ENCODE data around the gene LRCH1.

LRCH1 gene

DNA sequence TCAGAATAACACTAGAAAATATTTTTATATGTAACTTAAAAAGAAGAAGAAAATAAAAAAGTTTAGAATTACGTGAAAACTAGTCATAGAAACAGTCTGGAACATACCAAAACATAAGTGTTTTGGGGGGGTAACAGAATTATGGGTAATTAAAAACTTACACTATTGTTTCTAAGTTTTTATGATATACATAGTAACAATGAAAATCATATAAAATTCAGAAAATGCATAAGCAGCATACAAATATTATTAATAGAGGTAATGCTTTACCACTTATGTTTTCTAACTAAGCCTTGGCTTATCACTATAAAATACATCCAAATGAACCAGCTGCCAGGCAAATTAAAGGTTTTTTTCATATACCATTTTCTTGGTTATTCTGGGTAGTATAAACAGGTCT lies 229.1 kb downstream of the LRCH1 start:
- in situ Hi-C loops (cut with MboI; ENCODE audit: low sequenced_read_pairs): no loop called here

DNA sequence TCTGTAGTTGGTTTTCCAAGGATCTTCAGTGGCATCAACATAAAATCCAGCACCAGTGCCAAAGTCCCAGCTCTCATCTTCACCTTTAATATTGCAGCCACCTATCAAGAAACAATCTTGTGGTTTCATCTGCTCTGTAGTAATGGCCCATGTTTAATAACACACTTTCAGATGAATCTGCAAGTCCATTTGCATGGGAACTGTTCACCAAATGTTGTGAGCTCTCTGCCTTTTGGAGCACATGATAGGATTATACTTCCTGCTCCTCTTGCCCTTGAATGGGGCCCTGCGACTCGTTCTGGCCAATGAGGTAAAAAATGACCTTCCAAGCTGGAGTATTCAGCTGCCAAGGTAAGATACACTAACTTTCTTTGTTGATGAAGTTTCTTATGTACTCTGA lies 229.7 kb downstream of the LRCH1 start:
- in situ Hi-C loops (cut with MboI; ENCODE audit: low sequenced_read_pairs): no loop called here

DNA sequence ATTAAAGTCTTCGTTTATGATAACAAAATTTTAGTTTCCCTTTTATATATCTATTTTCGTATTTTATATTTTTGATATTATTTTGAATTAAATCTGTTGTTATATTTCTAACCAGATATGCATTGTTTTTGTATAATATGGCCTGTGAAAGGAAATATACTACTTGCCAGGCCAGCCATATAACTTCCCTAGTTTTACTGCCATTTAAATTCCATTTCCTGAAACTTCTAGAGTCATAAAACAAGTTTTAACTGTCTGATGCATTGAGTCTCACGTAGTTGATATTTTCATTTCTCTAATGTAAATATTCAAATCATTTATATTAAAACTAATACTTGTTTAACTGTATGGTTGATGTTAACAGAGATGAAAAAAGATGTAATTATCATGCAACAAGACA lies 230.5 kb downstream of the LRCH1 start:
- in situ Hi-C loops (cut with MboI; ENCODE audit: low sequenced_read_pairs): no loop called here

DNA sequence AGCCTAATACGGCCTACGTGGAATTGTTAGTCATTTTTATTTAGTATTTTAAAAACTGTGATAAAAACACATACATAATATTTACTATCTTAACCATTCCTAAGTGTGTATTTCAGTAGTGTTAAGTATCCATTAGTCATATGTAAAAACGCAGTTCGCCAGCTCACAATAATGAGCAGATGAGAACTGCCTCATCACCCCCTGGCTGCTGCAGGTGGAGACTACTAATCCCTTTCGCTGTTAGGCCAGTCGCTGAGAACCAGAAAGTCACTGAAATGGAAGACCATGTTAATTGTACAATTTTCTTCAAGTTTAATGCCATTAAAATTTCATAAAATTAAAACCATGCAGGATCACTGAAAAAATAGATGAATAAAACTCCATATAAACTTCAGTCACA lies 242.4 kb downstream of the LRCH1 start:
- in situ Hi-C loops (cut with MboI; ENCODE audit: low sequenced_read_pairs): no loop called here

DNA sequence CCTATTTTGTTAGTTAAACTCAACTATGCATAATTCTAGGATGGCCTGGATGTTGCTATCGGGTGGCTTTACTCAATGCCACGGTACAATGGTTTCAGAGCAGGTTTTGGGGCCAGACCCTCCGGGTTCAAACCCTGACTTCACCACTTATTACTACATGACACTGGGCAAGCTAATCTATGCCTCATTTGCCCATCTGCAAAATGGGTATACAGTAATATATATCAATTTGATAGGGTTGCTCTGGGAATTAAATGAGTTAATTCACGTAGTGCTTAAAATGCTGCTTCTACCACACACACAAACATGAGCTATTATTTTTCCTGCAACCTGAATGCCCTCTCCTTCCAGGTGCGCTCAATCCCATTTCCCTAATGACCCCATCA lies 243.2 kb downstream of the LRCH1 start:
- in situ Hi-C loops (cut with MboI; ENCODE audit: low sequenced_read_pairs): no loop called here

DNA sequence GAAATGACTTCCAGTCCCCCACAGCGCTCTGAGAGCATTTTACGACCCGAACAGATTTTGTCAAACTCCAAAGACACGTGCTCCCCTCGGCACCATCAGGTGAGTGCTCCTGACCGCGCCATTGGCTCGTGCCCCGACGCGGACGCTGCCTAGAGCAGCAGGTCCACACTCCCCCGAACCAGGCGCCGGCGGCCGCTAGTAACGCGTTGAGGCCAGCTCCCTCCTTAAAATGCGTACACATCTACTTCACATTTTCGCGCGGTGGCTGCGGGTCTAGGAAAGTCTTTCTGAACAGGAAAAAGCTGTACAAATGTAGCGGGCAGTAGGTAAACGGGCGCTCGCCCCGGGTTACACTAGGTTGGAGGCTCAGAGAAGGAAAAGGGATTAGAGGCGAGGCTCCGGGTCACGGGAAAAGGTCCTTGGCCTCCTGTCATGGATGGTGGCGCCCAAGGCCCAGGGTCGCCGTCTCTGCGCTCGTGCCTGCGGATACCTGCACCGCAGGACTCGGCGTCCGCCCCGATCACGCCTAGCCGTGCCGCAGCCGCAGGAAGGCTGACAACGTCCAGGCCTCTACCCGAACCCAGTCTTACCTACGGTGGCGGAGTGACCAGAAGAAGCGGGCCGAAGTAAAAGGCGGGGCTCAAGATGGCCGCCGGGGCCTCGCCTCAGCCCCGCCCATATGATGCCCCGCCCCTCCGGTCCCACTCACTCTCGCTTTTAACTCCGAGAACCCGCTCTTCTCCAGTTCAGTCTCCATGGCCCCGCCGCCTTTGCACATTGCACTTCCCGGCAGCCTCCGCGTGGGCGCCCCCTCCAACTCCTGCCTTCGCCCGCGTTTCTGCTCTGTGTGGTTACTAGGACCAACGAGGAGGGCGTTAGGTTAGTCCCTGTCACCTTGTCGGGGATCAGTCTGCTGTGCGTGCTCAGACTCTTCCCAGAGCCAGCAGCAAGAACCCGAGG lies 243.8 kb downstream of the LRCH1 start, which contains the start of gene ESD:
Gene ESD, minus strand, starts transcription at position 647 of the 960 bp plus-strand sequence. CDS start 5,748 bp downstream, outside the sequence.
- in situ Hi-C loops (cut with MboI; ENCODE audit: low sequenced_read_pairs): no loop called here

DNA sequence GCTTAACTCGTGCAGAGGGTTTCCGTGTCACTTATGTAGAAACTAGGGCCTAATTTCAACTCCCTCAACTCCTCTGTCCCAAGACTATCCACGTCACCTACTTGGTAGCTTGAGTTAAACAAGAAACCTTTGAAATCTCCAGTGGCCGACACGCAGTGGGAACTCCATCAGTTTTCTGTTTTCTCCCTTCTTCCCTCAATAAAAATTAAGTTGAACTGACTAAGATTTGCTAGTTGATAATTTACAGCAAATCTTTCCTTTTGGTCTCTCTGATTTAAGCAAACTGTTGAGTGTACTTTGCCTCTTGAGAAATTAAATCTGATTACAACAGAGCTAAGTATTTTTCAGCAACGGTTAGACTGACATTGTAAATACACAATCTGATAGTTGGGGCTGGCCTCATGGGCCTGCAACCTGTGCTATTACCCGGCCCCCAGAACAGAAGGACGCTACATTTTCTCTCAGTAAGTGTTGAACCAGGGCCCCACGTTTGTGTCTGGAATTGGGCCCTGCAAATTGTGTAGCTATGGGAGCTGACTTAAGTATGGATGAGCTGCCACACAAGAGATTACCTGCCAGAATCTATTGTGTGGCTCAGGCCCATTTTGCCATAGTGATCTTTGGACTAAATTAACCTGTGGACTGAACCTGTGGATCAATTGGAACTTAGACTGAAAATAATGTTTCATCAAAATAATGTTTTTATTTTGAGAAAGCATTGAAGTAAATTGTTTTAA lies 244.7 kb downstream of the LRCH1 start:
- in situ Hi-C loops (cut with MboI; ENCODE audit: low sequenced_read_pairs): no loop called here

DNA sequence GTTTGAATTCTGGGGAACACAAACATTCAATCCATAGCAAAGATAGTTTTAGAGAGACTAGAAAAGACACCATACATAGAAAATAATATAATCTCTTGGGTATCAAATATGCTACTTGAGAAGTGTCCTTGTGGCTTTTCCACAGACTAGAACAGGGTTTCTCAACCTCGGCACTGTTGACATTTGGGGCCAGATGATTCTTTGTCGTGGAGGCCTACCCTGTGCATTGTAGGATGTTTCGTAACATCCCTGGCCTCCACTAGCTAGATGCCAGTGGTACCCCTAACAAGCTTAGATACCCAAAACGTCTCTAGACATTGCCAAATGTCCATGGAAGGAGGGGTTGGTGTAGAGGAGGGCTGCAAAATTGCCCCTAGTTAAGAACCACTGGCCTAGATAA lies 246.2 kb downstream of the LRCH1 start:
- in situ Hi-C loops (cut with MboI; ENCODE audit: low sequenced_read_pairs): no loop called here

DNA sequence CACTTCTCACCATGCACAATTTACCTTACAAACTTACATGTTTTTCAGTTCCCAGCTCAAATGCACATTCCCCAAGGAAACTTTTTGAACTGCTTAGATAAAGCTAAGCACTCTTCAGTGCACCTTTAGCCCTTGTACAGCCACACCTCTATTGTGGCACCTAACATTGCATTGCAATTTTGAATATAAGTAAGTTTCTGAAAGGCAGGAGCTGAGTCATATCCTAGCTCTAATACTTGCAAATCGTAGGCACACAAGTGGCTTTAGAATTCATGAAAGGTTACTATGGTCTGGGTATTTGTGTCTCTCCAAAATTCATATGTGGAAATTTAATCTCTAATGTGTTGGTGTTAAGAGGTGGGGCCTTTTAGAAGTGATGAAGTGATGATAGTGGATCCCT lies 248.9 kb downstream of the LRCH1 start:
- in situ Hi-C loops (cut with MboI; ENCODE audit: low sequenced_read_pairs): no loop called here

Data from HL-60/S4 (cell line).